C4-2B (cell line): ENCODE data around the gene IGF2BP3.

ENCODE experiments used
- CTCF ChIP-seq: fragments of 450-650 bp; conservative IDR thresholded peaks from 2 replicates; pipeline ENCODE4 v1.5.1; 2017; ENCODE audit warnings: mild to moderate bottlenecking
- ZFX ChIP-seq: fragments of 450-650 bp; IDR thresholded peaks from 2 replicates; pipeline ENCODE4 v1.6.1; 2017

GRCh38 chr7:23306936-23307521 is 163.3 kb downstream of the IGF2BP3 start:
- TF ChIP-seq CTCF: no peak
- no peak for TF ChIP-seq ZFX
